Measurements from ENCODE around the gene NRTN.
A peak's percentile ranks its signal among the peaks of the same experiment; 100 is the strongest.

Gene NRTN

GRCh38 chr19:5817218-5817617 is 12.4 kb downstream of the NRTN start:
- DNase-seq: no peak

DNA sequence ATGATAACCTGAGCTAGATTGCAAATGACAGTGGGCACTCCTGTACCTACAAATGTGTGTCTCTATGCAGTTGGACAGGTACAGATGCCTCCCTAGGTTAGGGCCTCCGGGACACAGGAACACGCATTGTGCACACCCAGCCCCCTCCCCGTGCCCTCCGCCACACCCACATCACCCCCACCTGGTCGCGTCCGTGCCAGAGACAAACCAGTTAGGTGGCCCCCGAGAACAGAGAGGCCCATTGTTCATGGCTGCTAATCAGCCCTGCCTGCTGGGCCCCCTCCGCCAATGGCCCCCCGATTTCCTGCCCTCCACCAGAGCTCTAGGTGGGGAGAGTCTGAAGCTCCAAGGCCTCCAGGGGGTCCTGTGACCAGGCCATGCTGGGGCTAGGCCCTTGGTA is 13.7 kb downstream of the NRTN start:
- no peak for DNase-seq

DNA sequence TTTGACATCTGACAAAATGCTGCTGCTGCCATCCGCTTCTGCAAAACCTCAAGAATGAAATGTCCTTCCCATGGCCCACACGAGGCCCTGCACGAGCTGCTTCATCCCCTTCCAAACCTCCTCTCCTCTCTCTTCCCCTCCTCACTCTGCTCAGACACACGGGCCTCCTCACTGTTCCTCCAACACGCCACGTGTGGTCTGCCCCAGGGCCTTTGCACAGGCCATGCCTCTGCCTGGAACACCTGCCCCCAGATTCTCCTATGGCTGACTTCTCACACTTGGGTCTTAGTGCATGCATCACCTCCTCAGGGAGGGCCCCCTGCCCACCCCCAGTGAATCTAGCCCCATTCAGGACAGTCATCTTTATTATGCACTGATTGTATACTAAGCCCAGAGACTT is 15.9 kb downstream of the NRTN start:
- no peak for DNase-seq

DNA sequence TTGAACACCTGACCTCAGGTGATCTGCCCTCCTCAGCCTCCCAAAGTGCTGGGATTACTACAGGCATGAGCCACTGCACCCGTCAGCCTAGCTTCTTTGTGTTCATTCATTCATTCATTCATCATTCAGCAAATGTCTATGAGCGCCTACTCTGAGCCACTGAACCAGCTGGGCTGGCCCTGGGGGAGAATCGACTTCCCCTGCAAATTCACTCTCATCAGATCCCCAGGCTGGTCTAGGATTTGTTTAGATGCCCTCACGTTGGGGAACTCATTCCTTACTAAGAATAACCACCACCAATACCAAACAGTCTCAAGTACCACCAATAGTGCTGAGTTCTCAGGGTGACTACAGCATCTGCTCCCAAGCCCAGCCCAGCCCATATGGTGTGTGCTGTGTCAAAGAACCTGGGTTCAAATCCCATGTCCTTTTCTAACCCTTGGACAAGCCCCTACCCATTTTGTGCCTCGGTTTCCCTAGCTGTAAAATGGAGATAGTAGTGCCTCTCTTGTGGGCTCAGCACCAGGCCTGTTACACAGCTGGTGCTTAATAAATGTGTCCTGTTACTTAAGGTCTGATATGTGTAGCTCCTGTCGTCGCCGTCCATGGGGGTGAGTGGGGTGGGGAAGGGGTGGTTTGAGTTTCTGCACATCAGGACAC is 16.8 kb downstream of the NRTN start:
- no peak for DNase-seq

- DNase-seq: no peak
Measured at GRCh38 chr19:5822181-5822844, 17.4 kb downstream of the NRTN start.

GRCh38 chr19:5823579-5824281 is 18.9 kb downstream of the NRTN start:
- no peak for DNase-seq

- DNase-seq: no peak
Measured at GRCh38 chr19:5824751-5825150, 19.9 kb downstream of the NRTN start.

- DNase-seq: no peak
Measured at GRCh38 chr19:5825178-5825577, 20.3 kb downstream of the NRTN start.

GRCh38 chr19:5826531-5827341 is 21.9 kb downstream of the NRTN start:
- DNase-seq: peak; percentile 12

DNA sequence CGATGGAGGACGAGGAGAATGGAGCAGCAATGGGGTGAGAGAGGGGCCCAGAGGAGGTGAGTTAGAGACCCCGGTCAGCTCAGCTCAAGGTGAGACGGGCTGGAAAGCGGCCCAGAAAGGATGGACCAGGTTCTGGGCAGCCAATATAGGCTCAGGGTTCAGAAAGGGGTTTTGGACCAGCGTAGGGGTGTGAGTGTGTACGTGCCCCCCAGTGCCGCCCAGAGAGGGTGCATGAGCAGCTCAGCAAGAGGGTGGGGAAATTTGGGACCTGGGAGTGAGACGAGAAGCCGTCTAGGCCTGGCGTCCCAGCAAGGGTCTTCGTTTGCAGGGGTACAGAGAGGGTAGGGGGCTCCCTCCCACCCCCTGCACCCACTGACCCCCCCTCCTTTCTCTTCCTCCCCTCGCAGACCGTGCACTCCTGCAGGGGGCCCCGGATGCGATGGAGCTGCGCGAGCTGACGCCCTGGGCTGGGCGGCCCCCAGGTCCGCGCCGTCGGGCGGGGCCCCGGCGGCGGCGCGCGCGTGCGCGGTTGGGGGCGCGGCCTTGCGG is 22.5 kb downstream of the NRTN start:
- no peak for DNase-seq

DNA sequence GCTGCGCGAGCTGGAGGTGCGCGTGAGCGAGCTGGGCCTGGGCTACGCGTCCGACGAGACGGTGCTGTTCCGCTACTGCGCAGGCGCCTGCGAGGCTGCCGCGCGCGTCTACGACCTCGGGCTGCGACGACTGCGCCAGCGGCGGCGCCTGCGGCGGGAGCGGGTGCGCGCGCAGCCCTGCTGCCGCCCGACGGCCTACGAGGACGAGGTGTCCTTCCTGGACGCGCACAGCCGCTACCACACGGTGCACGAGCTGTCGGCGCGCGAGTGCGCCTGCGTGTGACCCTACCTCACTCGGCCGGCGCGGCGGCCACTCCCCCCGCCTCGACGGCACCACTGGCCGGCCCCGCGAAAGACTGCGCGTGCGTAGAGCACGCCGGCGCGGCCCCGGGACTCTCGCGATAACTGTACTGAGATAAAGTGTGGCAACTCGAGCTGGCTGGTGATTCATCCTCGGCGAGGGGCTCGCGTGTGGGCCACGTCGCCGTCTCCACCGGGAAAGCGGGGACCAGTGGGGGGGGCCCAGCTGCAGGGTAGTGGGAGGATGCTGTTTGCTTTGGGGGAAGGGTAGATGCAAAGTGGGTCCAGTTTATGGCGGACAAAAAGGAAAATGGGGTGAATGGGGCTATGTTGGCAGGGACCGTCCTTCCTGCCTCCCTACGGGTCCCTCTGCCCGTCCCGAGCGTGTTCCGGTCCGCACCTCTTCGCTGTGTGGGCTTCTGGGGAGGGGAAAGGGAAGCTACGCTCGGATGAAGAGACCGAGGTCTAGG is 23.2 kb downstream of the NRTN start:
- DNase-seq: peak; percentile 93

- no peak for DNase-seq
Measured at GRCh38 chr19:5828661-5829566, 24.0 kb downstream of the NRTN start.

- no peak for DNase-seq
Measured at GRCh38 chr19:5829567-5830310, 24.9 kb downstream of the NRTN start.

- no peak for DNase-seq
Measured at GRCh38 chr19:5831159-5831558, 26.3 kb downstream of the NRTN start.

DNA sequence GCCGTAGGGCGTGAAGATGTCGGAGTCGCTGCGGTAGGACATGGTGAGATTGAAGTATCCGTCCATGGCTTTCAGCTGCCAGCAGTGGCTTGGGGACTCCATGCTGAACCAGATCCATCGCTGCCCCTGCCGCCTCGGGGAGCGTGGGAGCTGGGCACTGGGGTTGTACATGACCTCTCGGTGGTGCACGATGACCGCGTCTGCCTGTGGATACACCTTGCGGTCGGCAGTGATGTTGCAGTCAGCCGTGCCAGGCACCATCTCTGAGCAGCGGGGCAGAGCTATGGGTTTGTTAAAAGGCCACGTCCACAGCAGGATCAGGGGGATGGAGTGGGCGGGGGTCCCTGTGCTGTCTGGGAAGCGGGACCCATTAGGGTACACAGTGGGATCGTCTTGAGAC is 27.2 kb downstream of the NRTN start:
- no peak for DNase-seq

- DNase-seq: no peak
Measured at GRCh38 chr19:5832527-5833216, 27.8 kb downstream of the NRTN start.

DNA sequence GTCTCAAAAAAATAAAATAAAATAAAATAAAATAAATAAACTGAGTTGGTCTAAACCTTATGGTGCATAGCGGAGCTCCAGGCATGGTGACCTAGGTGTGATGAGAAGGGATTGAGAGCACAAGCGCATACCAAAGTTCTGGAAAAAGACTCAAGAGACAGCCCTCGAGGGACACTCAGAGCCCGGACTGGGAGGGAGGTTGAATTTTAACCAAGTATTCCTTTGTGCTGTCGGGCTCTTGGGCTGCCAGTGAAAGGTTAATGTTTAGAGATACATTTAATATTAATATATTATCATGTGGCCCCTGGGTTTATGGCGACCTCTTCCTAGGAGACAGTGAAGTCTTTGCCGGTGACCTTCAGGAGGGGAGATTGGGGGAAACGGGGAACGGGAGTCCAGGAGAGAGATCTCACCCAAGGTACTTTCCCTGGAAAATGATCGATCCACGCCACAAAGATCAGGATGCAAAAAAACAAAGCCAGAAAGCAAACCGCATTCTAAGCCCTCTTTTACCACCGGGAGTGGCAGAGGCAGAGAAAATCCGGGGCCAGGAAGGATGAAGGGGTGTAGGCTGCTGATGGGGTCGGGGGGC is 33.0 kb downstream of the NRTN start:
- no peak for DNase-seq

DNA sequence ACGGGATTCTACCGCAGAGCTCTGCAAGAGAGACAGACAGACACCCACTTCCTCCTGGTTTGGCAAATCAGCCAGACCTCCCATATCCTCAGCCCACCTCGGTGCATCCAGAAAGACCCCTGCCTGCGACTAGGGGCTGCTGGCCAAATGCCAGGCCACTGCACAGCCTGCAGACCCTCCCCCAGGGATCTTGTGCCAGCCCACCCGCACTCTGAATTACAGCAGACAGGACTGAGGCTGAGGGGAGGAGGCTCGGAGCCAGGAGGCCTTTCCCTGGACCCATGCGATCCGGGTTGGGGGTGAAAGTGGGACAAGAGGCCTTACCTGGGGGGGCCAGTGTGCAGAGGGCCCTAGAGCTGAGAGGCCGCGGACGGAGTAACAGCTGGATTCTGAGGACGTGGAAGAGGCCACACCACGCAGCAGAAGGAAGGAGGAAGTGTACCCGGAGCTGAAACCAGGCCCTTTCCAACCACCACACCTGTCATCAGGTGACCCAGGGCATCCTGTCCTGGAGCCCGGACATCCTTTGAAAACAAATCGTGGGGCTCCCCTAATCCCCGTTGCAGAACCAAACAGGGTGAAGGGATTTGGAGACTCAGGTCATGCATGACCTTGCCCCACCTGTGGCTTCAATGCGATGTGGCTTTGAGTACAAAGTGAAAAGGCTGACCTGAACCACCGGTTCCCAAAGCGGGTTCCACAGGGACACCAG is 33.6 kb downstream of the NRTN start:
- DNase-seq: no peak

Data from NCI-H446 treated with DMSO at 0.1 percent for 48 hours (cell line).